LHCN-M2 (cell line): ENCODE results near the gene PKNOX2. TPM values are rescaled to one million over a fixed set of nuclear protein-coding genes. Genes with fewer than 3 reads are reported as not detected.

Experiments used
- DNase-seq: peaks from one replicate; pipeline ENCODE4 v3.0.0-alpha.2; 2012; ENCODE audit warnings: low read depth
- total RNA-seq: library from RNA; depleted of rRNA; stranded (reverse); fragments of >200 nt; gene quantifications from 2 replicates; pipeline ENCODE4 v1.2.3, GENCODE V29; 2014; rRNA removed

PKNOX2 gene
- total RNA-seq, 1 experiment from 2014 or later = 14.6 TPM

GRCh38 chr11:125465255-125465654 is 300.7 kb downstream of the PKNOX2 start:
- no peak for DNase-seq

GRCh38 chr11:125465701-125466100 is 301.1 kb downstream of the PKNOX2 start:
- no peak for DNase-seq

- no peak for DNase-seq
Measured at GRCh38 chr11:125468025-125468424, 303.5 kb downstream of the PKNOX2 start.

GRCh38 chr11:125468852-125469251 is 304.3 kb downstream of the PKNOX2 start:
- peak; percentile 18 for DNase-seq

- DNase-seq = no peak
Measured at GRCh38 chr11:125470355-125470754, 305.8 kb downstream of the PKNOX2 start.

- no peak for DNase-seq
Measured at GRCh38 chr11:125476721-125477120, 312.2 kb downstream of the PKNOX2 start.

- DNase-seq = no peak
Measured at GRCh38 chr11:125479137-125479536, 314.6 kb downstream of the PKNOX2 start.

GRCh38 chr11:125481531-125481930 is 317.0 kb downstream of the PKNOX2 start:
- DNase-seq = no peak

Other genes starting within 250 kb of the PKNOX2 start
- not detected in 2 replicates for gene HEPN1, start 245.5 kb upstream of the PKNOX2 start, total RNA-seq
- gene HEPACAM, start 228.7 kb upstream of the PKNOX2 start, total RNA-seq = 0.13 TPM in 1 of 2 replicates, not detected in the other
- 13.3 and 16.0 TPM in 2 replicates for gene CCDC15, start 210.5 kb upstream of the PKNOX2 start, total RNA-seq
- gene SLC37A2, start 101.4 kb upstream of the PKNOX2 start, total RNA-seq = 8.8 and 11.0 TPM in 2 replicates
- gene TMEM218, start 53.1 kb upstream of the PKNOX2 start, total RNA-seq = 32.4 and 38.1 TPM in 2 replicates